Body of pancreas (tissue), 4 donors: ENCODE data around the gene DYSF. TPM values are rescaled to one million over a fixed set of nuclear protein-coding genes. Genes with fewer than 3 reads are reported as not detected.

ENCODE experiments used
- ATAC-seq: fragments of 150-250 bp; one replicate; pipeline ENCODE4 v1.9.1; 2016
- DNase-seq, 4 donors: peaks; one replicate each; pipeline ENCODE4 v3.0.0-alpha.2; 2019
- H3K27ac ChIP-seq, 4 donors: fragments of 200-600 bp; sonication (generic); 1 replicate in 3 of 4; 2 replicates in 1 of 4; pipeline versions ENCODE4 v1.5.1 to v1.6.1; 2016 to 2019; ENCODE audit warnings: mild to moderate bottlenecking in 1 of 4, mixed read lengths in 1 of 4, moderate library complexity in 1 of 4
- H3K27me3 ChIP-seq, 2 donors: fragments of 200-600 bp; sonication (generic); one replicate each; pipeline ENCODE4 v1.6.0; 2016; ENCODE audit warnings: mild to moderate bottlenecking in 1 of 2
- H3K36me3 ChIP-seq, 2 donors: fragments of 200-600 bp; sonication (generic); replicated peaks in 1 of 2; 2 replicates each; pipeline ENCODE4 v1.5.1; 2016; ENCODE audit warnings: low read depth in 2 of 2; ENCODE audit not compliant: insufficient read depth in 1 of 2
- H3K4me1 ChIP-seq: fragments of 200-600 bp; sonication (generic); one replicate; pipeline ENCODE4 v1.6.0; 2016
- H3K4me3 ChIP-seq, 2 donors: fragments of 200-600 bp; sonication (generic); 1 replicate in 1 of 2; 2 replicates in 1 of 2; pipeline ENCODE4 v1.5.1; 2016 to 2019
- H3K9me3 ChIP-seq, 3 donors: fragments of 200-600 bp; sonication (generic); 1 replicate in 2 of 3; 2 replicates in 1 of 3; pipeline ENCODE4 v1.5.1; 2016
- POLR2A ChIP-seq, 3 donors: fragments of 450-650 bp; IDR thresholded peaks; one replicate each; pipeline ENCODE4 v1.6.1; 2016; ENCODE audit warnings: antibody characterized with exemption in 3 of 3, mild to moderate bottlenecking in 2 of 3
- WGBS, 2 donors: methylation state at CpG; one replicate each; pipeline ENCODE4 v1.1.5; 2017; 5-methylcytosine and 5-hydroxymethylcytosine counted together
- intact Hi-C: fragments of 100-400 bp; cut with DNase I; formaldehyde crosslinking; loops from one replicate; pipeline ENCODE4 v1.15.1; 2023
- total RNA-seq, 2 donors: library from RNA; depleted of rRNA; stranded (reverse); fragments of >200 nt; gene quantifications; one replicate each; pipeline ENCODE4 v1.1.0, GENCODE V29; 2016
- TF ChIP-seq, protein P1 (sequence below), 7 experiments: fragments of 450-650 bp in 4 of 7; fragments of 200-600 bp in 3 of 7; sonication (generic) in 3 of 7; IDR thresholded peaks; one replicate each; pipeline ENCODE4 v1.5.1; 2016 to 2019; ENCODE audit warnings: antibody characterized with exemption in 7 of 7

The DYSF gene
- total RNA-seq, 2 donors from 2014 or later, result 3.1 to 10.9 TPM

DNA sequence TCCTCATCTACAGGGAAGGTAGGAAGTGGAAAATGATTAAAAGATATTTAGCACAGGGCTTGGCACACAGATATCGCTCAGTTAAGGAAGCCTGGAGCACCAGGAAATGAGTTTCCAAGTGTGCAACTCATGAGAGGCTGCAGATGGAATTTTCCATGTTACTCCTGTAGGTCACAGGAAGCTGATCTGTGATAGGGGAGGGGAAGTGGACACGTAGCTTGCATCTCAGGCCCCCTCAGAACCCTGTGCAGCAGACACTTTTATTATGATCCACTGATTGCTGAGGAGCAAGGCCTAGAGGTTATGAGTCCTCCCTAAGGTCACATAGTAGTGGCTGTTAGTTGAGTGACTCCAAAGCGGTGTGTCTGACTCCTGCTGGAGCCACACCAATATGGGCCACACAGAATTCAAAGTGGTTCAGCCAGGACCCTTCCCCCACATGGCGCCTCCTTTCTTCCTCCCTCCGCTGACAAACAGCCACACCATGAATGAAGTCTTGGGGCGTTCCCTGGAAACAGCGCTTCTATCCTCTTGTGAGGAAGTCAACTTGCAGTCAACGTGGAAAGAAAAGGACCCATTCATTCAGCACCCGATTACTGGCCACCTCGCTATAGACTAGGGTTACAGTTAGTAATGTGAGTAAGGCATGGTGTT, 21.5 kb downstream of the DYSF start:
- WGBS, 2 donors, result 81 to 86% methylated on average over 10 of the region's 10 CpGs
- TF ChIP-seq POLR2A (IDR thresholded peaks at IDR 0.05), result no peak
- TF ChIP-seq, protein P1, sequence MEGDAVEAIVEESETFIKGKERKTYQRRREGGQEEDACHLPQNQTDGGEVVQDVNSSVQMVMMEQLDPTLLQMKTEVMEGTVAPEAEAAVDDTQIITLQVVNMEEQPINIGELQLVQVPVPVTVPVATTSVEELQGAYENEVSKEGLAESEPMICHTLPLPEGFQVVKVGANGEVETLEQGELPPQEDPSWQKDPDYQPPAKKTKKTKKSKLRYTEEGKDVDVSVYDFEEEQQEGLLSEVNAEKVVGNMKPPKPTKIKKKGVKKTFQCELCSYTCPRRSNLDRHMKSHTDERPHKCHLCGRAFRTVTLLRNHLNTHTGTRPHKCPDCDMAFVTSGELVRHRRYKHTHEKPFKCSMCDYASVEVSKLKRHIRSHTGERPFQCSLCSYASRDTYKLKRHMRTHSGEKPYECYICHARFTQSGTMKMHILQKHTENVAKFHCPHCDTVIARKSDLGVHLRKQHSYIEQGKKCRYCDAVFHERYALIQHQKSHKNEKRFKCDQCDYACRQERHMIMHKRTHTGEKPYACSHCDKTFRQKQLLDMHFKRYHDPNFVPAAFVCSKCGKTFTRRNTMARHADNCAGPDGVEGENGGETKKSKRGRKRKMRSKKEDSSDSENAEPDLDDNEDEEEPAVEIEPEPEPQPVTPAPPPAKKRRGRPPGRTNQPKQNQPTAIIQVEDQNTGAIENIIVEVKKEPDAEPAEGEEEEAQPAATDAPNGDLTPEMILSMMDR (IDR thresholded peaks at IDR 0.05), result no peak
- Histone ChIP-seq H3K27me3 (no peaks in the 10 kb centered on the region), H3K9me3 (no peaks in the 10 kb centered on the region), H3K27ac (peak overlapping the region in 2 of 4 donors; percentile 2 to 5), H3K36me3 (no peaks in the 10 kb centered on the region), H3K4me3 (no peak overlapping the region), H3K4me1 (no peaks in the 10 kb centered on the region)
- peak; percentile 58 for ATAC-seq
- no peak for DNase-seq
- intact Hi-C loops, result no loop called here

- 26 to 42% methylated on average over 1 of the region's 1 CpG for WGBS, 2 donors
- TF ChIP-seq, protein P1 (IDR thresholded peaks at IDR 0.05), result no peak
- no peak for TF ChIP-seq POLR2A (IDR thresholded peaks at IDR 0.05)
- no peaks in the 10 kb centered on the region for H3K9me3 ChIP-seq
- no peak for ATAC-seq
- no peak overlapping the region for H3K27ac ChIP-seq
- no peaks in the 10 kb centered on the region for H3K27me3 ChIP-seq
- no peaks in the 10 kb centered on the region for H3K4me1 ChIP-seq
- H3K4me3 ChIP-seq, result no peak overlapping the region
- H3K36me3 ChIP-seq, result no peaks in the 10 kb centered on the region
- intact Hi-C loops, result no loop called here
- no peak for DNase-seq
These were observed 23.1 kb downstream of the DYSF start for GRCh38 chr2:71476495-71476894.

DNA sequence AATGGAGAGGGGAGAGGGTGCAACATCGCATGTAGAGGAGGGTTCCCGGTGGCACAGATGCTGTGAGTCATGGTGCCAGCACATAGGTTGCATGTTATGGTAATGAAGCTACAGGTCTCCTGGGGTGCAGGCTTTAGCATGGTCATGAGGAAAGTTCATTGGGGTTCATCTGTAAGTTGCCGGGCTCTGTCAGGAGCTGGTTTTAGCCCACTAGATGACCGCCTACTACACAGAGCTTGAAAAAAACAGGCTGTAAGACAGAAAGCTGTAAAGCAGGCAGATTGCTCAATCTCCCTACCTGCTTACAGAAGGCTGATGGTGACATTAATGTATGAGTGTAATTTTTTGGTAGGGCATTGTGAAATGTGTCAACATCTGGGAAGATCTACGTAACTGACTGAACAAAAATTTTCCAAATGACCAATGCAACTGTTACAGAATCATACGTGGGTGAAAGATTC, 23.9 kb downstream of the DYSF start:
- Histone ChIP-seq H3K4me3 (no peak overlapping the region), H3K4me1 (no peaks in the 10 kb centered on the region), H3K27ac (no peak overlapping the region), H3K9me3 (no peaks in the 10 kb centered on the region), H3K36me3 (no peaks in the 10 kb centered on the region), H3K27me3 (no peaks in the 10 kb centered on the region)
- TF ChIP-seq, protein P1 (IDR thresholded peaks at IDR 0.05), result no peak
- TF ChIP-seq POLR2A (IDR thresholded peaks at IDR 0.05), result no peak
- no peak for DNase-seq
- 72 to 76% methylated on average over 6 of the region's 6 CpGs for WGBS, 2 donors
- intact Hi-C loops, result no loop called here
- no peak for ATAC-seq

- intact Hi-C loops, result no loop called here
- WGBS, 2 donors, result 55 to 61% methylated on average over 4 to 6 of the region's 6 CpGs
- no peaks in the 10 kb centered on the region for H3K4me1 ChIP-seq
- no peaks in the 10 kb centered on the region for H3K9me3 ChIP-seq
- H3K27me3 ChIP-seq, result no peaks in the 10 kb centered on the region
- H3K36me3 ChIP-seq, result no peaks in the 10 kb centered on the region
- H3K27ac ChIP-seq, result no peak overlapping the region
- no peak overlapping the region for H3K4me3 ChIP-seq
- TF ChIP-seq, protein P1 (IDR thresholded peaks at IDR 0.05), result no peak
- no peak for TF ChIP-seq POLR2A (IDR thresholded peaks at IDR 0.05)
- no peak for ATAC-seq
- no peak for DNase-seq
These were observed 25.4 kb downstream of the DYSF start for GRCh38 chr2:71478806-71479205.

- no peaks in the 10 kb centered on the region for H3K4me1 ChIP-seq
- H3K27ac ChIP-seq, result no peak overlapping the region
- TF ChIP-seq, protein P1 (IDR thresholded peaks at IDR 0.05), result no peak
- TF ChIP-seq POLR2A (IDR thresholded peaks at IDR 0.05), result no peak
- H3K36me3 ChIP-seq, result no peaks in the 10 kb centered on the region
- no peak for ATAC-seq
- H3K4me3 ChIP-seq, result no peak overlapping the region
- WGBS, 2 donors, result 64 to 76% methylated on average over 5 of the region's 5 CpGs
- H3K9me3 ChIP-seq, result no peaks in the 10 kb centered on the region
- H3K27me3 ChIP-seq, result no peaks in the 10 kb centered on the region
- DNase-seq, result no peak
- intact Hi-C loops, result no loop called here
These were observed 25.9 kb downstream of the DYSF start for GRCh38 chr2:71479261-71479660.
